ENCODE data around the gene ARHGEF10L.

The ARHGEF10L gene

GRCh38 chr1:17594026-17594425 lies 54.5 kb downstream of the ARHGEF10L start:
- no peak for DNase-seq (ENCODE audit: low read depth)

DNA sequence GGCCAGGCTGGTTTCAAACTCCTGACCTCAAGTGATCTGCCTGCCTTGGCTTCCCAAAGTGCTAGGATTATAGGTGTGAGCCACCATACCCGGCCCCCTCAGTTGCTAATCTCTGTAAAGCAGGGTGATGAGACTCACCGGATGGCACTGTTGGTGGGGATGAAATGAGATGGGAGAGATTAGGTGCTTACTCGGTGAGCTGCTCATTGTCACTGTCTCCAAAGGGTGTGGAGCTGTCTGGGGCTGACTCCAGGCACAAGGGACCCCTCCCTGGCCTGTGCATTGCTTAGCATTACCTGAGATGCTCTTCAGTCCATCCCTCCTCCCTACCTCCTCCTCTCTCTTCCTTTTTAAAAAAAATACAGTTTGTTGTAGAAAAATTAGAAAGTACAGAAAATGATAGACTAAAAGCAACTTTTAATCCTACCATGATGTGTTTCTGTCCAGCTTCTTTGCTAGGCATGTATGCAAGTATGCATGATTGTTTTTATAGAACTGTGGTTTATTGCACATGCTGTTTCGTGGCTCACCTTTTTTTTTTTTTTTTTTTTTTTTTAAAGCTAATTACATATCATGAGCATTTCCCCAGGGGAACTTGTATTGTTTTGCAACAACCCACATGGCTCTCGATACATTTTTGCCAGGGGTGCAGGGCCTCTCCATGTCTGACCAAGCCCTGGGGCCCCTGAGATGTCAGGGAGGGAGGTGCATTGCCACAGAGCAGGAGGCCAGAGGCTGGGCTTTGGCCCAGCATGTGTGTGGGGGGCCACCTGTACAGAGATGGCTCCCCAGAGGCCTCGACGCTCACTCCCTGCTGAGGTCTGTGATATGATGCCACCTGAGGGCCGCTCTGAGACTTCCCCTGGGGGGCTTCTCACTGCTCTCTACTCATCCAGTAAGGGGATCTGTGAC lies 55.4 kb downstream of the ARHGEF10L start:
- DNase-seq (ENCODE audit: low read depth): no peak

DNA sequence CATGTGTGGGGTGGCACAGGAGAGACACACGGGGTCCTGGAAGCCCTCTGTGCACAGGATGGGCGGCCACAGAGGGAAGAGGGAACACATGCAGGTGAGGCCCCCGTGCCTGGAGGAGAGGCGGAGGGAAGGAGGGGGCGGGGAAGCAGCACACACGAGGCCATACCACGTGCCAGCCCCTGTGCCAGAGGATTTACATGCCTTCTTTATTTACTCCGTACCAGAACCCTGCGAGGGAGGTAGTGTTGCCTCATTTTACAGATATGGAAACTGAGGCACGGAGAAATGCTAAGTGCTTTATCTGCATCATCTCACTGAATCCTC lies 56.1 kb downstream of the ARHGEF10L start:
- no peak for DNase-seq (ENCODE audit: low read depth)

DNA sequence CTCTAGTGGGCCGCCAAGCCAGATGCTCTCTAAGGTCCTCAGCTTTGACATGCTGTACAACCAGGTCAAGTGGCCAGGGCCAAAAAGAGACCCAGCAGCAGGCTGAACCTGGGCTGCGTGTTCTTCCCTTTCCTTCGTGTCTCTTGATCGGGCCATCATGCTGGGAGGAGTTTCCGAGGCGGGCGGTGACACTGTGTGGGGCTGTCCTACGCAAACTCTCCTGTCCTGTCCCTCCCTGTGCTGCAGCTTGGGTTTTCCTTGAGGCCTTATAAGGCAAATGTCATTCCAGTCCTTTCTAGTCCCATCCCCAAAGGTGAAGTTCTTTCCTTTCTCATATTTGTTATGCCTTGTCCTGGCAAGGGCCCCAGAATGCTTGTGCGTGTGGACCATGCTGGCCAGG lies 56.7 kb downstream of the ARHGEF10L start:
- DNase-seq (ENCODE audit: low read depth): no peak

DNA sequence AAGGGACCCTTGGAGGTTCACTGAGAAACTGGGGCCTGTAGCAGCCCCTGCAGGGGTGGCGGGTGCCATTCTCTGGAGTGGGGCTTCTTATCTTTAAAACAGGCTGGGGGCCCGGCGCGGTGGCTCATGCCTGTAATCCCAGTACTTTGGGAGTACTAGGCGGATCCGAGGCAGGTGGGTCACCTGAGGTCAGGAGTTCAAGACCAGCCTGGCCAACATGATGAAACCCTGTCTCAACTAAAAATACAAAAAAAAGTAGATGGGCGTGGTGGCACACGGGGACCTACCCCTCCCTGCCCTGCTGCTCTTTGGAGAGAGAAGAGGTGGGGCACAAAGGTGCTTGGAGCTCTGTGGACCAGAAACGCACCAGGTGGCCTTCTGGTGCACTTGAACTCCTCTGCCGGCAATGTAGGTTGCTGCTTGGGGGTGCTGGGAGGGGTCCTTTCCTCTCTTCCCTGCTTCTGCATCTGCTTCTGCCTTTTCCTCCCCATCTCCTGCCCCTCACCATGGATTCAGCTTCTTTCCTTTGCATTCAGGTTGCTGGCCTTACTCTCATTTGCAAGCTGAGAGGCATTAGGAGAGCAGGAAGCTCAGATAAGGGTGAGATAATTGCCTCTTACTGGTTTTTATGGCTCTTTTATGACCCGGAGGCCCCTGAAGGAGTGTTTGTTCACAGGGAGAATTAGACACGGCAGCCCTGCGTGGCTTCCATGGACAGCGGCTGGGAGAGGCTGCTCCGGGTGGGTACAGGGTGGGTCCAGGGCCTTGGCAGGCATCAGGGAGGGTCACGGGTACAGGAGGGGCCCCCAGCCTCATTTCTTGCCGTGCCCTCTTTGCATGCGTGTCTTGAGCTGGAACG lies 57.4 kb downstream of the ARHGEF10L start:
- no peak for DNase-seq (ENCODE audit: low read depth)

GRCh38 chr1:17597651-17598050 lies 58.2 kb downstream of the ARHGEF10L start:
- no peak for DNase-seq (ENCODE audit: low read depth)

DNA sequence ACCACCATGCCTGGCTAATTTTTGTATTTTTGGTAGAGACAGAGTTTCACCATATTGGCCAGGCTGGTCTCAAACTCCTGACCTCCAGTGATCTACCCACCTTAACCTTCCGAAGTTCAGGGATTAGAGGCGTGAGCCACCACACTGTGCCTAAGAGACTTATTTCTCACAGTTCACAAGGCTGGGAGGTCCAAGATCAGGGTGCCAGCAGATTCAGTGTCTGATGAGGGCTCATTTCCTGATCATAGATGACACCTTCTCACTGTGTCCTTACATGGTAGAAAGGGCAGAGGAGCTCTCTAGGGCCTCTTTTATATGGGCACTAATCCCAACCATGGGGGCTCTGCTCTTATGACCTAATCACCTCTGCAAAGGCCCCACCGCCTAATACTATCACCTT lies 58.8 kb downstream of the ARHGEF10L start:
- no peak for DNase-seq (ENCODE audit: low read depth)

- no peak for DNase-seq (ENCODE audit: low read depth)
These were observed 59.9 kb downstream of the ARHGEF10L start for GRCh38 chr1:17599291-17599953.

- no peak for DNase-seq (ENCODE audit: low read depth)
These were observed 60.4 kb downstream of the ARHGEF10L start for GRCh38 chr1:17599954-17600300.

- no peak for DNase-seq (ENCODE audit: low read depth)
These were observed 60.8 kb downstream of the ARHGEF10L start for GRCh38 chr1:17600321-17600720.

DNA sequence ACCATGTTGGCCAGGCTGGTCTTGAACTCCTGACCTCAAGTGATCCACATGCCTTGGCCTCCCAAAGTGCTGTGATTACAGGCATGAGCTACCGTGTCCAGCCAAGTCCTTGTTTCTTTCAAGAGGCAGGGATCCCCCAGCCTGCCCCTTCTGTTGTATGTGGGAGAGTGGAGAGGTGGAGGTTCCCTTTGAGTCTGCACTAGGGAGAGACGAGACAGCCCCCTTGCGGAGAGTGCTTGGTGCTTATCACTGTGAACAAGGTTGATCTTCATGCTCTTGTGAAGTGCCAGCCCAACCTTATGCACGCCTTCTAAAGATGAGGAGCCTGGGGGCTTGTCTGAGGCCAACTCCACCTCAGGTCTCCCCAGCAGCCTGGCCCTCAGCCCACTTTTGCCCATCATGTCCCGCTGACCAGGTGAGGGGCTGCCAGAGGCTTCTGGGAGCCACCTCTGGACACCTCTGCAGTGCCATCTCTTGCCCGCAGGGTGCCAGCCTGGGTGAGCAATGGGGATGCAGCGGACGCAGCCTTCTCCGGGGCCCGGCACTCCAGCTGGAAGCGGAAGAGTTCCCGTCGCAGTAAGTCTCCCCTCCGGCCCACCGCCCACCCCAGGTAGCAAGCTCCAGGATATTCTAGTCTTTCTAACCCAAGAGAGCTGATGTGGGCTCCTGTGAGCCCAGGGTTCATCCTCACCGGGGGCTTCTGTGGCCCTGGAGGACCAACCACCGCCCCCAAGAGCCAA lies 62.3 kb downstream of the ARHGEF10L start:
- no peak for DNase-seq (ENCODE audit: low read depth)

- DNase-seq (ENCODE audit: low read depth): no peak
These were observed 63.8 kb downstream of the ARHGEF10L start for GRCh38 chr1:17603091-17603841.

- DNase-seq (ENCODE audit: low read depth): no peak
These were observed 66.3 kb downstream of the ARHGEF10L start for GRCh38 chr1:17605582-17606344.

DNA sequence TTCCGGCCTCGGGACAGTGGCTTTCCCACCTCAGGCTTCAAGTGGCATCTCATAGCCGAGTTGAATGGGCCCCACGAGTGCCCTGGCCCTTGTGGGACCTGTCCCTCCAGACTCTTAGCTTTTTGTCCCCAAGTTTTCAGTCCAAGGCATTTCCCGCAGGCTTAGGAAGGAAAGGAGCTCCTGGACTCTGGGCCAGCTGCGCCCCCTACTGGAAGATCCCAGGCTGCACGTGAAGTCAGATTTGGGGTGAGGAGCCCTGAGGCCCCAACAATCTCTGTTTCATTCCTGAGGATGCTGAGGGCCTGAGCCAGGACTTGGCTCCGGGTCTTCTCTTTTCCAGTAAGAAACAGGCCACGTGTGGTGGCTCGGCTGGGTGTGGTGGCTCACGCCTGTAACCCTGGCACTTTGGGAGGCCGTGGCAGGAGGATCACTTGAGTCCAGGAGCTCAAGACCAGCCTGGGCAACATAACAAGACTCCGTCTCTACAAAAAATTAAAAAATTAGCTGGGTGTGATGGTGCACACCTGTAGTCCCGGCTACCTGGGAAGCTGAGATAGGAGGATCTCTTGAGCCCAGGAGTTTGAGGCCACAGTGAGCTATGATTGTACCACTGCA lies 67.4 kb downstream of the ARHGEF10L start:
- no peak for DNase-seq (ENCODE audit: low read depth)

- DNase-seq (ENCODE audit: low read depth): no peak
These were observed 68.4 kb downstream of the ARHGEF10L start for GRCh38 chr1:17607644-17608581.

- no peak for DNase-seq (ENCODE audit: low read depth)
These were observed 70.0 kb downstream of the ARHGEF10L start for GRCh38 chr1:17609529-17609928.

GRCh38 chr1:17610085-17610484 lies 70.6 kb downstream of the ARHGEF10L start:
- no peak for DNase-seq (ENCODE audit: low read depth)

GRCh38 chr1:17610713-17611112 lies 71.2 kb downstream of the ARHGEF10L start:
- no peak for DNase-seq (ENCODE audit: low read depth)

- DNase-seq (ENCODE audit: low read depth): no peak
These were observed 72.5 kb downstream of the ARHGEF10L start for GRCh38 chr1:17611991-17612390.
